AG04450 (cell line): Measurements from ENCODE around the gene DPYSL4. TPM values are rescaled to one million over a fixed set of nuclear protein-coding genes. Genes with fewer than 3 reads are reported as not detected.

Source experiments
- CTCF ChIA-PET: fragments of 300-600, 350-600 bp; formaldehyde crosslinking; extraction: SDS; loops from one replicate; lab custom pipeline; 2022; ENCODE audit warnings: antibody characterized with exemption, inconsistent platforms; lab: Charles Lee
- POLR2A ChIA-PET: fragments of 350-600 bp; formaldehyde crosslinking; extraction: SDS; loops from one replicate; lab custom pipeline; 2021; ENCODE audit warnings: antibody characterized with exemption, inconsistent platforms; lab: Yijun Ruan, JAX
- DNase-seq: peaks from one replicate; pipeline ENCODE4 v3.0.0-alpha.2; 2011; ENCODE audit warnings: low read depth, low spot score
- H3K27ac ChIP-seq: one replicate; pipeline ENCODE4 v1.5.1; 2012; ENCODE audit warnings: low read depth, low read length, control low read depth
- H3K27me3 ChIP-seq: one replicate; pipeline ENCODE4 v1.6.0; 2012; ENCODE audit warnings: low read length; ENCODE audit not compliant: control insufficient read depth, insufficient read depth
- H3K4me3 ChIP-seq: 2 replicates; pipeline ENCODE4 v1.5.1; 2011; ENCODE audit warnings: mild to moderate bottlenecking, low read depth, low read length, control low read depth
- H3K9me3 ChIP-seq: 2 replicates; pipeline ENCODE4 v1.5.1; 2012; ENCODE audit warnings: low read length; ENCODE audit not compliant: control insufficient read depth, insufficient read depth
- CTCF ChIP-seq: IDR thresholded peaks from 2 replicates; pipeline ENCODE4 v1.5.1; 2011; ENCODE audit warnings: low read depth, low read length, control low read depth, inconsistent platforms
- polyA plus RNA-seq: library from polyadenylated mRNA; depleted of rRNA; stranded (reverse); fragments of >200 nt; gene quantifications from 2 replicates; pipeline ENCODE4 v1.2.3, GENCODE V29; 2011

DPYSL4 gene
- polyA plus RNA-seq, 1 experiment, result 9.0 TPM

GRCh38 chr10:132149271-132149670 lies 37.5 kb upstream of the DPYSL4 start:
- Histone ChIP-seq H3K4me3 (no peak overlapping the region), H3K27ac (no peak overlapping the region), H3K9me3 (no peaks in the 10 kb centered on the region; the same call in 1 of the 2 replicates), H3K27me3 (peaks cover 2% of the 10 kb centered on the region)
- TF ChIP-seq CTCF, result no peak
- ChIA-PET POLR2A (no interaction called here), CTCF (no interaction called here)
- no peak for DNase-seq

- POLR2A ChIA-PET, result no interaction called here
- Histone ChIP-seq H3K27ac (no peak overlapping the region), H3K27me3 (peaks cover 2% of the 10 kb centered on the region), H3K4me3 (no peak overlapping the region), H3K9me3 (no peaks in the 10 kb centered on the region; the same call in 1 of the 2 replicates)
- no peak for TF ChIP-seq CTCF
- CTCF ChIA-PET, result no interaction called here
- DNase-seq, result no peak
Observed at GRCh38 chr10:132149917-132150316, 36.8 kb upstream of the DPYSL4 start.

- H3K27me3 ChIP-seq, result no peaks in the 10 kb centered on the region
- ChIA-PET POLR2A (no interaction called here), CTCF (no interaction called here)
- H3K27ac ChIP-seq, result no peak overlapping the region
- DNase-seq, result no peak
- no peak for TF ChIP-seq CTCF
- H3K4me3 ChIP-seq, result no peak overlapping the region
- no peaks in the 10 kb centered on the region; the same call in 1 of the 2 replicates for H3K9me3 ChIP-seq
Observed at GRCh38 chr10:132150777-132151176, 36.0 kb upstream of the DPYSL4 start.

GRCh38 chr10:132151286-132151950 lies 35.3 kb upstream of the DPYSL4 start:
- Histone ChIP-seq H3K27ac (no peak overlapping the region), H3K27me3 (no peaks in the 10 kb centered on the region), H3K9me3 (no peaks in the 10 kb centered on the region; the same call in 1 of the 2 replicates), H3K4me3 (no peak overlapping the region)
- ChIA-PET CTCF (no interaction called here), POLR2A (no interaction called here)
- TF ChIP-seq CTCF, result no peak
- DNase-seq, result no peak

- ChIA-PET CTCF (no interaction called here), POLR2A (no interaction called here)
Observed at GRCh38 chr10:132151951-132152505, 34.7 kb upstream of the DPYSL4 start.

More at GRCh38 chr10:132151951-132152505, 34.7 kb upstream of the DPYSL4 start:
- H3K27ac ChIP-seq, result no peak overlapping the region
- no peak for TF ChIP-seq CTCF
- H3K4me3 ChIP-seq, result no peak overlapping the region
- DNase-seq, result no peak
- H3K9me3 ChIP-seq, result no peaks in the 10 kb centered on the region; the same call in 1 of the 2 replicates
- H3K27me3 ChIP-seq, result no peaks in the 10 kb centered on the region
